H1 (cell line): Measurements from ENCODE around the gene QPCT. TPM values are rescaled to one million over a fixed set of nuclear protein-coding genes. Genes with fewer than 3 reads are reported as not detected.

ENCODE experiments used
- CTCF ChIA-PET: fragments of 300-600 bp; sonication (Branson Sonifier 250); formaldehyde crosslinking; loops from one replicate; lab custom pipeline; 2021; ENCODE audit not compliant: partially characterized antibody; lab: Charles Lee
- POLR2A ChIA-PET: fragments of 300-600 bp; sonication (Branson Sonifier 250); formaldehyde crosslinking; loops from one replicate; lab custom pipeline; 2021; ENCODE audit warnings: inconsistent platforms; ENCODE audit not compliant: partially characterized antibody; lab: Charles Lee
- DNase-seq, 2 experiments: peaks; one replicate each; pipeline versions ENCODE4 v3.0.0 to v3.0.0-alpha.2; 2010 to 2022; ENCODE audit warnings: low spot score in 2 of 2, low read depth in 1 of 2, mixed read lengths in 1 of 2
- FAIRE-seq: peaks from 2 replicates; lab custom pipeline; 2011; peaks lifted over from hg19 to GRCh38; lab: Jason Lieb, UNC
- H2AFZ ChIP-seq: 2 replicates; pipeline ENCODE4 v1.8.1; 2012; ENCODE audit warnings: low read length, inconsistent platforms
- H2AK5ac ChIP-seq: 2 replicates; pipeline ENCODE4 v1.6.1; 2013; ENCODE audit warnings: low read depth, low read length
- H2BK120ac ChIP-seq: replicated peaks from 2 replicates; pipeline ENCODE3; 2013; ENCODE audit warnings: low read depth, low read length, inconsistent platforms
- H2BK12ac ChIP-seq: 2 replicates; pipeline ENCODE4 v1.6.1; 2013; ENCODE audit warnings: low read depth, low read length
- H2BK15ac ChIP-seq: 2 replicates; pipeline ENCODE4 v1.6.1; 2013; ENCODE audit warnings: low read length
- H2BK20ac ChIP-seq: 2 replicates; pipeline ENCODE4 v1.6.1; 2013; ENCODE audit warnings: low read length
- H2BK5ac ChIP-seq: 2 replicates; pipeline ENCODE4 v1.6.1; 2013; ENCODE audit warnings: low read depth, low read length
- H3K14ac ChIP-seq: 2 replicates; pipeline ENCODE4 v1.6.1; 2013; ENCODE audit warnings: inconsistent platforms; ENCODE audit not compliant: insufficient read length
- H3K18ac ChIP-seq: 2 replicates; pipeline ENCODE4 v1.6.1; 2013; ENCODE audit warnings: low read length; ENCODE audit errors: extremely low read depth
- H3K23ac ChIP-seq: 2 replicates; pipeline ENCODE4 v1.6.1; 2013; ENCODE audit warnings: inconsistent platforms; ENCODE audit not compliant: insufficient read length
- H3K23me2 ChIP-seq: 2 replicates; pipeline ENCODE4 v1.6.1; 2013; ENCODE audit warnings: low read depth, low read length
- H3K27ac ChIP-seq: 2 replicates; pipeline ENCODE4 v1.6.1; 2011; ENCODE audit warnings: low read depth, low read length, inconsistent platforms
- H3K27me3 ChIP-seq, 4 experiments: replicated peaks in 1 of 4; 1 replicate in 1 of 4; 2 replicates in 3 of 4; pipeline versions ENCODE4 v1.6.1 to v1.8.1; 2011 to 2013; ENCODE audit warnings: low read length in 3 of 4, mild to moderate bottlenecking in 3 of 4, inconsistent platforms in 2 of 4, mixed read lengths in 2 of 4, moderate library complexity in 1 of 4; ENCODE audit not compliant: control insufficient read depth in 3 of 4, insufficient read depth in 3 of 4; ENCODE audit errors: extremely low read depth in 1 of 4
- H3K36me3 ChIP-seq, 4 experiments: 2 replicates each; pipeline versions ENCODE4 v1.6.1 to v1.8.1; 2011 to 2013; ENCODE audit warnings: mild to moderate bottlenecking in 4 of 4, low read length in 3 of 4, moderate library complexity in 2 of 4, control low read depth in 1 of 4, inconsistent platforms in 1 of 4; ENCODE audit not compliant: insufficient read depth in 4 of 4, control insufficient read depth in 2 of 4
- H3K4ac ChIP-seq: replicated peaks from 2 replicates; pipeline ENCODE3; 2013; ENCODE audit warnings: low read length, low read depth, mixed read lengths, inconsistent platforms; ENCODE audit not compliant: insufficient read length
- H3K4me1 ChIP-seq, 4 experiments: replicated peaks in 1 of 4; 1 replicate in 1 of 4; 2 replicates in 3 of 4; pipeline versions ENCODE4 v1.6.1 to v1.8.1; 2011 to 2013; ENCODE audit warnings: low read length in 3 of 4, inconsistent platforms in 2 of 4, mixed read lengths in 1 of 4; ENCODE audit not compliant: insufficient read depth in 4 of 4, control insufficient read depth in 3 of 4
- H3K4me2 ChIP-seq, 2 experiments: 2 replicates each; pipeline versions ENCODE4 v1.6.1 to v1.8.1; 2011 to 2013; ENCODE audit warnings: low read depth in 2 of 2, low read length in 2 of 2, control low read depth in 1 of 2, inconsistent platforms in 1 of 2, mild to moderate bottlenecking in 1 of 2; ENCODE audit not compliant: insufficient read depth in 1 of 2
- H3K4me3 ChIP-seq, 4 experiments: fragments of 200-600, 300-600 bp in 1 of 4; sonication (generic), shearing (Covaris generic), sonication (Bioruptor Twin) in 1 of 4; 2 replicates each; pipeline versions ENCODE4 v1.5.1 to v1.8.1; 2011 to 2016; ENCODE audit warnings: low read length in 4 of 4, low read depth in 3 of 4, control low read depth in 2 of 4, inconsistent platforms in 2 of 4, mild to moderate bottlenecking in 2 of 4, mixed read lengths in 1 of 4, moderate library complexity in 1 of 4; ENCODE audit not compliant: insufficient read depth in 2 of 4; ENCODE audit errors: extremely low read depth in 1 of 4
- H3K56ac ChIP-seq: replicated peaks from 2 replicates; pipeline ENCODE3; 2013; ENCODE audit warnings: low read depth, mild to moderate bottlenecking, mixed read lengths, low read length, inconsistent platforms; ENCODE audit not compliant: insufficient read length
- H3K79me1 ChIP-seq: 2 replicates; pipeline ENCODE4 v1.6.1; 2013; ENCODE audit warnings: low read depth, low read length, control low read depth
- H3K79me2 ChIP-seq, 2 experiments: 2 replicates each; pipeline versions ENCODE4 v1.6.1 to v1.8.1; 2012 to 2013; ENCODE audit warnings: low read length in 2 of 2, mild to moderate bottlenecking in 2 of 2, inconsistent platforms in 1 of 2; ENCODE audit not compliant: insufficient read depth in 2 of 2, control insufficient read depth in 1 of 2
- H3K9ac ChIP-seq, 4 experiments: replicated peaks in 1 of 4; 1 replicate in 1 of 4; 2 replicates in 3 of 4; pipeline versions ENCODE4 v1.6.1 to v1.8.1; 2011 to 2013; ENCODE audit warnings: low read depth in 3 of 4, low read length in 3 of 4, control low read depth in 2 of 4, mild to moderate bottlenecking in 2 of 4, moderate library complexity in 2 of 4, inconsistent platforms in 1 of 4; ENCODE audit errors: extremely low read depth in 1 of 4
- H3K9me3 ChIP-seq, 2 experiments: 2 replicates each; pipeline versions ENCODE4 v1.6.1 to v1.8.1; 2012 to 2013; ENCODE audit warnings: mild to moderate bottlenecking in 2 of 2, moderate library complexity in 2 of 2, control low read depth in 1 of 2, inconsistent platforms in 1 of 2, low read depth in 1 of 2, low read length in 1 of 2, mixed read lengths in 1 of 2; ENCODE audit not compliant: insufficient read depth in 2 of 2
- H4K20me1 ChIP-seq, 2 experiments: replicated peaks in 1 of 2; 2 replicates each; pipeline versions ENCODE3 to v1.8.1; 2011 to 2013; ENCODE audit warnings: inconsistent platforms in 2 of 2, low read length in 2 of 2, mild to moderate bottlenecking in 1 of 2; ENCODE audit not compliant: insufficient read depth in 2 of 2, control insufficient read depth in 1 of 2
- H4K5ac ChIP-seq: 2 replicates; pipeline ENCODE4 v1.6.1; 2013; ENCODE audit warnings: low read length, low read depth, mixed read lengths, inconsistent platforms; ENCODE audit not compliant: insufficient read length
- H4K8ac ChIP-seq: 2 replicates; pipeline ENCODE4 v1.8.0; 2013; ENCODE audit warnings: mild to moderate bottlenecking, moderate library complexity, low read length, inconsistent platforms; ENCODE audit not compliant: insufficient read depth; ENCODE audit errors: extremely low read depth
- H4K91ac ChIP-seq: replicated peaks from 2 replicates; pipeline ENCODE3; 2013; ENCODE audit warnings: low read length, mixed read lengths, inconsistent platforms; ENCODE audit not compliant: insufficient read length
- ASH2L ChIP-seq: fragments of 200-600, 300-600 bp; sonication (generic); IDR thresholded peaks from one replicate; pipeline ENCODE4 v1.7.1; 2017; ENCODE audit warnings: low read length
- BCL11A ChIP-seq, 2 experiments: IDR thresholded peaks; one replicate each; pipeline ENCODE4 v1.6.1; 2011; ENCODE audit warnings: low read depth in 2 of 2, low read length in 2 of 2, mild to moderate bottlenecking in 2 of 2
- CTBP2 ChIP-seq: IDR thresholded peaks from 2 replicates; pipeline ENCODE4 v1.7.0; 2011; ENCODE audit warnings: borderline replicate concordance, mild to moderate bottlenecking, moderate library complexity, mixed read lengths, low read length; ENCODE audit not compliant: insufficient read depth, insufficient read length
- EGR1 ChIP-seq: IDR thresholded peaks from 2 replicates; pipeline ENCODE4 v1.6.1; 2011; ENCODE audit warnings: low read depth, low read length, borderline replicate concordance
- KDM1A ChIP-seq: fragments of 200-600, 300-600 bp; sonication (generic); IDR thresholded peaks from 2 replicates; pipeline ENCODE4 v1.7.1; 2016; ENCODE audit warnings: mild to moderate bottlenecking, low read length, borderline replicate concordance
- KDM4A ChIP-seq: IDR thresholded peaks from one replicate; pipeline ENCODE4 v1.7.1; 2012; ENCODE audit warnings: low read depth, mild to moderate bottlenecking, moderate library complexity, low read length, inconsistent platforms; ENCODE audit not compliant: severe bottlenecking
- KDM5A ChIP-seq: fragments of 200-600 bp; IDR thresholded peaks from 2 replicates; pipeline ENCODE4 v1.7.1; 2012; ENCODE audit warnings: mild to moderate bottlenecking, low read length, inconsistent platforms, mixed read lengths
- POLR2AphosphoS5 ChIP-seq: IDR thresholded peaks from 2 replicates; pipeline ENCODE4 v1.6.1; 2011; ENCODE audit warnings: low read depth, low read length
- RAD21 ChIP-seq, 2 experiments: IDR thresholded peaks in 1 of 2; conservative IDR thresholded peaks in 1 of 2; 2 replicates each; pipeline ENCODE4 v1.6.1; 2011; ENCODE audit warnings: low read depth in 2 of 2, low read length in 2 of 2, improper control_type of control experiment in 1 of 2, inconsistent platforms in 1 of 2, mild to moderate bottlenecking in 1 of 2, moderate library complexity in 1 of 2
- RXRA ChIP-seq: IDR thresholded peaks from 2 replicates; pipeline ENCODE4 v1.6.1; 2011; ENCODE audit warnings: low read depth, mild to moderate bottlenecking, low read length, moderate library complexity; ENCODE audit not compliant: insufficient read depth
- SIN3A ChIP-seq, 2 experiments: IDR thresholded peaks in 1 of 2; conservative IDR thresholded peaks in 1 of 2; 2 replicates each; pipeline ENCODE4 v1.6.1; 2011 to 2012; ENCODE audit warnings: low read length in 2 of 2, improper control_type of control experiment in 1 of 2, low read depth in 1 of 2, mild to moderate bottlenecking in 1 of 2
- TEAD4 ChIP-seq: IDR thresholded peaks from 2 replicates; pipeline ENCODE4 v1.6.1; 2012; ENCODE audit warnings: low read depth, low read length, inconsistent platforms, mixed read lengths
- WGBS, 2 experiments: shearing (Covaris generic) in 1 of 2; methylation state at CpG; one replicate each; pipeline versions ENCODE4 v1.1.6 to v1.1.7; 2013 to 2015; ENCODE audit warnings: low lambda C conversion rate in 2 of 2, mixed read lengths in 2 of 2, inconsistent platforms in 1 of 2, low coverage in 1 of 2, missing lambda C conversion rate in 1 of 2; ENCODE audit not compliant: insufficient replicate concordance in 2 of 2, insufficient coverage in 1 of 2, insufficient read length in 1 of 2; ENCODE audit errors: extremely low coverage in 1 of 2, missing lambda C conversion rate in 1 of 2; 5-methylcytosine and 5-hydroxymethylcytosine counted together
- polyA plus RNA-seq, 7 experiments: library from polyadenylated mRNA; depleted of rRNA in 3 of 7; stranded (reverse) in 5 of 7; unstranded in 2 of 7; fragments of >200 nt in 5 of 7; fragments of 200-250 nt in 2 of 7; gene quantifications; 1 replicate in 5 of 7; 2 replicates in 1 of 7; 4 replicates in 1 of 7; pipeline versions ENCODE4 v1.2.1 to v1.2.3, GENCODE V29; 2011 to 2013; ENCODE audit warnings: missing spikeins in 2 of 7, mixed read lengths in 2 of 7
- total RNA-seq: library from RNA; stranded (reverse); fragmentation: NEBNext Ultra II Directional; extraction: Animal tissue kit (Norgen Biotek cat#: 25700); gene quantifications from 2 replicates; pipeline ENCODE4 v1.2.1, GENCODE V29; 2021

QPCT gene
- total and polyA plus RNA-seq, 2 of the 8 experiments (the other 6 are each of a cell fraction or from before 2014, with no cell fraction given): 4.0 to 4.3 TPM

DNA sequence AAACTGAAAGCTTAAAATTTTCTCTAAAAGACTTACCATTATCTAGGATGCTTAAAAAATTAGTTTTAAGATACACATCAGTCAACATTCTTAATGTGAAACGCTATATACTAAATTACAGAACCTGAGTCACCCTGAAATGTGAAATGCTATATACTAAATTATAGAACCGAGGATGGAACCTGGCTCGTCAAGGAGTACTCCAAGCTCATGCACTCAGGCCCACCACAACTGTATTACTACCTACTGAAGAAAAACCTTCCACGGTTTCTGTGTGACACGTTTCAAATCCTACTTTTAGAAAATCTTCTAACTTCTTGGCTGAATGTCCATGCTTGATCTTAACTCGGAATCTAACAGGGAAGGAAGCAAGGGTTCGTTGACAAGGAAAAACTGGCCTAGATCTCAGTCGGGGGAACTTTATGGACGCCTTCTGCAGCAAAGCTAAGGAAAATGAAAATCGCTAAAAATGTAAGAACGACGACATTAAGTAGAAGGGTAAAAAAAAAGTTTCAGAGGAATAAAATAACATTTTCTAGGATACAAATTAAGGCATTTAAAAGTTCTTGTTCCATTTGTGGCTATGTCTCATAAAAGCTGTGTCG is 21.2 kb upstream of the QPCT start:
- no peaks in the 10 kb centered on the region for H3K9me3 ChIP-seq
- no peak overlapping the region for H2BK12ac ChIP-seq
- no peak overlapping the region for H3K18ac ChIP-seq
- H3K14ac ChIP-seq: no peak overlapping the region
- H3K79me1 ChIP-seq: no peaks in the 10 kb centered on the region
- H2BK5ac ChIP-seq: no peak overlapping the region
- CTCF ChIA-PET: interaction anchor here (2.6 kb wide), 1 partner anchor 9 kb away, joined by 11 read pairs; no protein-coding TSS in a partner anchor
- no peak overlapping the region for H2BK120ac ChIP-seq
- peak overlapping the region; percentile 90 to 95 for H3K4me2 ChIP-seq
- FAIRE-seq (no peak), DNase-seq (no peak)
- POLR2A ChIA-PET: interaction anchor here (0.7 to 1.3 kb wide), 5 partner anchors 8 to 92 kb away, joined by 3 to 6 read pairs (median 3); partner anchors contain the start of genes CEBPZ and NDUFAF7
- no peak overlapping the region for H3K27ac ChIP-seq
- peaks cover 0 to 4% of the 10 kb centered on the region in 2 experiments for H4K20me1 ChIP-seq
- peak overlapping the region in 3 of 4 experiments; percentile 81 to 88 (median 86); a peak in 6 of 7 replicates for H3K9ac ChIP-seq
- no peak overlapping the region for H2AFZ ChIP-seq
- H3K4me3 ChIP-seq: peak overlapping the region; percentile 86 to 96 (median 88)
- H3K79me2 ChIP-seq: peaks cover 4 to 56% of the 10 kb centered on the region in 2 experiments; a peak in 3 of 4 replicates
- H3K4me1 ChIP-seq: peaks cover 0 to 5% (median 2%) of the 10 kb centered on the region in 4 experiments; a peak in 4 of 7 replicates
- WGBS, 2 experiments: 36% methylated on average over 13 of the region's 13 CpGs; no CpG with 5 or more reads in 1 of the 2 experiments
- no peaks in the 10 kb centered on the region; a peak in 2 of 8 replicates for H3K36me3 ChIP-seq
- no peak overlapping the region for H3K56ac ChIP-seq
- H2BK20ac ChIP-seq: no peak overlapping the region
- H3K23ac ChIP-seq: no peak overlapping the region
- H3K4ac ChIP-seq: no peak overlapping the region
- H4K8ac ChIP-seq: no peak overlapping the region
- H4K5ac ChIP-seq: no peak overlapping the region
- no peak overlapping the region for H2AK5ac ChIP-seq
- peaks cover 12% of the 10 kb centered on the region for H3K23me2 ChIP-seq
- no peak overlapping the region for H2BK15ac ChIP-seq
- no peak overlapping the region for H4K91ac ChIP-seq
- peaks cover 0 to 15% (median 10%) of the 10 kb centered on the region in 4 experiments; a peak in 5 of 7 replicates for H3K27me3 ChIP-seq
- TF ChIP-seq TEAD4: no peak
- TF ChIP-seq POLR2AphosphoS5: no peak
- no peak for TF ChIP-seq KDM1A
- no peak for TF ChIP-seq RAD21 (IDR thresholded peaks at IDR 0.05 in 1 of 2, conservative IDR thresholded peaks at IDR 0.05 in 1 of 2; ENCODE audit: low read depth in 2 of 2, low read length in 2 of 2)
- no peak for TF ChIP-seq KDM4A
- no peak for TF ChIP-seq CTBP2
- TF ChIP-seq ASH2L: no peak
- no peak for TF ChIP-seq KDM5A
- TF ChIP-seq BCL11A (IDR thresholded peaks at IDR 0.05; ENCODE audit: low read depth in 2 of 2, low read length in 2 of 2): no peak
- no peak for TF ChIP-seq EGR1
- no peak for TF ChIP-seq SIN3A (conservative IDR thresholded peaks at IDR 0.05 in 1 of 2, IDR thresholded peaks at IDR 0.05 in 1 of 2; ENCODE audit: low read depth in 1 of 2, low read length in 2 of 2)
- no peak for TF ChIP-seq RXRA
